ENCODE measurements around the gene PHF20.
"Not testable (repeated sequence)": the region's sequence is repeated elsewhere in the genome, so short reads cannot be mapped to it uniquely, and the experiment has no call there.

Gene PHF20

GRCh38 chr20:35888657-35889056 is 116.8 kb downstream of the PHF20 start:
- no peak for DNase-seq

- no peak for DNase-seq
These were observed 119.6 kb downstream of the PHF20 start for GRCh38 chr20:35891375-35891774.

GRCh38 chr20:35892871-35893270 is 121.1 kb downstream of the PHF20 start:
- DNase-seq: no peak

GRCh38 chr20:35893942-35894341 is 122.1 kb downstream of the PHF20 start:
- no peak for DNase-seq

- not testable (repeated sequence) for DNase-seq
These were observed 123.7 kb downstream of the PHF20 start for GRCh38 chr20:35895516-35895915.

GRCh38 chr20:35899064-35899463 is 127.2 kb downstream of the PHF20 start:
- no peak for DNase-seq

- DNase-seq: not testable (repeated sequence)
These were observed 129.4 kb downstream of the PHF20 start for GRCh38 chr20:35901230-35901629.

GRCh38 chr20:35901678-35902544 is 130.1 kb downstream of the PHF20 start:
- no peak for DNase-seq

GRCh38 chr20:35902545-35902941 is 130.7 kb downstream of the PHF20 start:
- no peak for DNase-seq

GRCh38 chr20:35903843-35904242 is 132.0 kb downstream of the PHF20 start:
- no peak for DNase-seq

GRCh38 chr20:35904982-35905663 is 133.3 kb downstream of the PHF20 start:
- DNase-seq: no peak

- no peak for DNase-seq
These were observed 135.3 kb downstream of the PHF20 start for GRCh38 chr20:35907017-35907701.

- no peak for DNase-seq
These were observed 136.2 kb downstream of the PHF20 start for GRCh38 chr20:35908007-35908406.

- no peak for DNase-seq
These were observed 137.4 kb downstream of the PHF20 start for GRCh38 chr20:35909176-35909575.

GRCh38 chr20:35909796-35910195 is 138.0 kb downstream of the PHF20 start:
- DNase-seq: no peak

- DNase-seq: no peak
These were observed 138.4 kb downstream of the PHF20 start for GRCh38 chr20:35910254-35910653.

GRCh38 chr20:35912881-35913280 is 141.1 kb downstream of the PHF20 start:
- DNase-seq: no peak

- DNase-seq: no peak
These were observed 145.3 kb downstream of the PHF20 start for GRCh38 chr20:35917077-35917476.

GRCh38 chr20:35918021-35918420 is 146.2 kb downstream of the PHF20 start:
- DNase-seq: no peak

- no peak for DNase-seq
These were observed 148.7 kb downstream of the PHF20 start for GRCh38 chr20:35920523-35920922.

GRCh38 chr20:35929301-35929700 is 157.5 kb downstream of the PHF20 start:
- no peak for DNase-seq

GRCh38 chr20:35934050-35934449 is 162.2 kb downstream of the PHF20 start:
- DNase-seq: no peak

- DNase-seq: no peak
These were observed 167.4 kb downstream of the PHF20 start for GRCh38 chr20:35939264-35939663.

- DNase-seq: no peak
These were observed 169.8 kb downstream of the PHF20 start for GRCh38 chr20:35941620-35942019.

Data from NCI-H774 (cell line).